Measurements from ENCODE around the gene CAMK1D. TPM values are rescaled to one million over a fixed set of nuclear protein-coding genes. Genes with fewer than 3 reads are reported as not detected.

Gene CAMK1D
- total RNA-seq, 1 donor from 2014 or later = 12.8 TPM

DNA sequence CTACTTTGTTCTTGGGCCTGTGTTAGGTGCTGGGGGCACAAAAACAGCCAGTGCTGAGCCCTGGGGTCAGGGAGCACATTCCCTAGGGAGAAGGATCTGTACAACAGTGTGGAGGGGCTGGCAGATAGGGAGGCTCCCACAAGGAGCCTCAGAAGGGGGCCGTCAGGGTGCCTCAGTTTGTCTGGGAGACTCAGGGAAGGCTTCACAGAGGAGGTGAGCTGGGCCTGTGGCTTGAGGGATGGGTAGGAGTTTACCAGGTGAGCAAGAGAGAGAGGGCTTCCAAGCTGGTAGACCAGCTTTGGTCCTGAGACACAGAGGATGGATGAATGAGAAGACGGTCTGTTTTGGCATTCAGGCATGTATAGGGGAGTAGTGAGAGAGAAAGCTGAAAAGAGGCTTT lies 52.1 kb downstream of the CAMK1D start:
- no peak for TF ChIP-seq POLR2A (IDR thresholded peaks at IDR 0.05)
- TF ChIP-seq, protein P1, sequence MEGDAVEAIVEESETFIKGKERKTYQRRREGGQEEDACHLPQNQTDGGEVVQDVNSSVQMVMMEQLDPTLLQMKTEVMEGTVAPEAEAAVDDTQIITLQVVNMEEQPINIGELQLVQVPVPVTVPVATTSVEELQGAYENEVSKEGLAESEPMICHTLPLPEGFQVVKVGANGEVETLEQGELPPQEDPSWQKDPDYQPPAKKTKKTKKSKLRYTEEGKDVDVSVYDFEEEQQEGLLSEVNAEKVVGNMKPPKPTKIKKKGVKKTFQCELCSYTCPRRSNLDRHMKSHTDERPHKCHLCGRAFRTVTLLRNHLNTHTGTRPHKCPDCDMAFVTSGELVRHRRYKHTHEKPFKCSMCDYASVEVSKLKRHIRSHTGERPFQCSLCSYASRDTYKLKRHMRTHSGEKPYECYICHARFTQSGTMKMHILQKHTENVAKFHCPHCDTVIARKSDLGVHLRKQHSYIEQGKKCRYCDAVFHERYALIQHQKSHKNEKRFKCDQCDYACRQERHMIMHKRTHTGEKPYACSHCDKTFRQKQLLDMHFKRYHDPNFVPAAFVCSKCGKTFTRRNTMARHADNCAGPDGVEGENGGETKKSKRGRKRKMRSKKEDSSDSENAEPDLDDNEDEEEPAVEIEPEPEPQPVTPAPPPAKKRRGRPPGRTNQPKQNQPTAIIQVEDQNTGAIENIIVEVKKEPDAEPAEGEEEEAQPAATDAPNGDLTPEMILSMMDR (IDR thresholded peaks at IDR 0.05) = no peak
- no peak for TF ChIP-seq POLR2AphosphoS5 (IDR thresholded peaks at IDR 0.05; ENCODE audit: insufficient read depth in 1 of 2, low read depth in 1 of 2)
- Histone ChIP-seq H3K36me3 (no peaks in the 10 kb centered on the region), H3K4me1 (no peaks in the 10 kb centered on the region), H3K9me3 (no peaks in the 10 kb centered on the region), H3K27me3 (no peaks in the 10 kb centered on the region), H3K4me3 (no peak overlapping the region), H3K27ac (no peak overlapping the region)
- intact Hi-C loops (cut with DNase I) = no loop called here
- DNase-seq (ENCODE audit: extremely low spot score in 2 of 2) = no peak

DNA sequence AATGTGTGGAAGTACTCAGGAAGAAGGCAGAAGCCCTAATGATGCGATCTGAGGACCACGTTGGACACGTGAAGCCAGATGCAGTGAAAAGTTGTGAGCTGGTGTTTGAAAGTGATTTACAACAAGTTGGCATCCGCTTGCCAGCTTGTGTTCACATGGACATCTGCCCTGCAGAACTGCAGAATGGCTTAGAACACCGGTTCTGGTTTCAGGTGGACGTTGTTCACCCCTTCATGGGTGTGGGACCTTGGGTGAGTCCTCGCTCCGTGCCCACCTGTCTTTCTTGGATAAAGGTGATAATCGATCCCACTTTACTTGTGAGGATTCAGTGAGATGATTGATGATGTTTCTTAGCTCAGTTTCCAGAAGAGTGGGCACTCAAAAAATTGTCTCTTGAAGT lies 53.8 kb downstream of the CAMK1D start:
- Histone ChIP-seq H3K4me3 (no peak overlapping the region), H3K9me3 (no peaks in the 10 kb centered on the region), H3K4me1 (no peaks in the 10 kb centered on the region), H3K27ac (no peak overlapping the region), H3K27me3 (no peaks in the 10 kb centered on the region), H3K36me3 (no peaks in the 10 kb centered on the region)
- TF ChIP-seq, protein P1 (IDR thresholded peaks at IDR 0.05) = no peak
- TF ChIP-seq POLR2A (IDR thresholded peaks at IDR 0.05) (no peak), POLR2AphosphoS5 (IDR thresholded peaks at IDR 0.05; ENCODE audit: insufficient read depth in 1 of 2, low read depth in 1 of 2) (no peak)
- peak in 1 of 2 donors; percentile 80 for DNase-seq (ENCODE audit: extremely low spot score in 2 of 2)
- intact Hi-C loops (cut with DNase I) = no loop called here

DNA sequence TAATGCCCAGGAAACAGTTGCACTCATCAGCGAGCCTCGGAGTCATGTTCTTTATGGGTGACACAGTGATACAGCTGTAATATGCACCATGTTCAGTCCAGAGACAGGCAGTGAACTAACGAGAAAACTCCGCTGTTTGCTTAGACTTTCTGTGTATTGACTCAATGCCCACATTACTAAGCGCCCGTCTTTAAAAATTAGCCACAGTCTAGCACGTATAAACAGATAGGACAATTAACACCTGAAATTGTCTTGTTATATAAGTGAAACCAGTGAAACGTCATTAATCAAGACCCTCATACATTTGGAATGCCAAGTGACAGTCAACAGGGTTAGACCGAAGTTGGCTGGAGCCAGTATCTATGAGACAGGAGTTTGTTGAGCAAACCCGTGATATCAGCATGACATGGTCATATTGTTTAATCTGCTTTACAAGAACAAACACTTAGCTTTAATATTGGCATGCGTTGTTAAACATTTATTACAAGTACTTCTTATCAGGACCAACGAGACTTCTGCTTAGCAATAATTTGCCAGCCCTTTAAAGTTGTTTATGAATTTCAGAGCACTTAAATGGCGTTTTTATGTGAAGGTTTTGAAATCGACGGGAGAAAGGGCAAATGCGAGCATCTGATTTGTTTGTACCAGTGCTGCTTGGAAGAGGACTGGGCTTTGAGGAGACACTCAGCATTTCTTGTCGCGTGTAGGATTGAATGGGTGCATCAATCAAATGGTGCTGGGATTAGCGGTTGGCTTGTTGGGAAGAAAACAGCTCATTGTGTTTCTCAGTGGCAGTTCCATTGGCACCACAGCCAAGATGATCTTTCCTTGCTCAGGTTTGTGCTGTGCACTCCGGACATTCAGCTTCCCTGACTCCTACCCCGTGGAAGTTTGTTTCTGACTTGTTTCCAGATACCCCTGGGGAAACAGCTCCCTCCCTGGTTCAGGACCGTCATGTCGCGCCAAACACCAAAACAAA lies 56.3 kb downstream of the CAMK1D start:
- intact Hi-C loops (cut with DNase I) = no loop called here
- no peaks in the 10 kb centered on the region for H3K27me3 ChIP-seq
- H3K36me3 ChIP-seq = no peaks in the 10 kb centered on the region
- H3K4me1 ChIP-seq = no peaks in the 10 kb centered on the region
- H3K27ac ChIP-seq = peak overlapping the region; percentile 21
- H3K9me3 ChIP-seq = no peaks in the 10 kb centered on the region
- no peak for DNase-seq (ENCODE audit: extremely low spot score in 2 of 2)
- TF ChIP-seq POLR2AphosphoS5 (IDR thresholded peaks at IDR 0.05; ENCODE audit: insufficient read depth in 1 of 2, low read depth in 1 of 2) (peak in 1 of 2 donors; percentile 40), POLR2A (IDR thresholded peaks at IDR 0.05) (no peak)
- H3K4me3 ChIP-seq = peak overlapping the region in 1 of 2 donors; percentile 4

DNA sequence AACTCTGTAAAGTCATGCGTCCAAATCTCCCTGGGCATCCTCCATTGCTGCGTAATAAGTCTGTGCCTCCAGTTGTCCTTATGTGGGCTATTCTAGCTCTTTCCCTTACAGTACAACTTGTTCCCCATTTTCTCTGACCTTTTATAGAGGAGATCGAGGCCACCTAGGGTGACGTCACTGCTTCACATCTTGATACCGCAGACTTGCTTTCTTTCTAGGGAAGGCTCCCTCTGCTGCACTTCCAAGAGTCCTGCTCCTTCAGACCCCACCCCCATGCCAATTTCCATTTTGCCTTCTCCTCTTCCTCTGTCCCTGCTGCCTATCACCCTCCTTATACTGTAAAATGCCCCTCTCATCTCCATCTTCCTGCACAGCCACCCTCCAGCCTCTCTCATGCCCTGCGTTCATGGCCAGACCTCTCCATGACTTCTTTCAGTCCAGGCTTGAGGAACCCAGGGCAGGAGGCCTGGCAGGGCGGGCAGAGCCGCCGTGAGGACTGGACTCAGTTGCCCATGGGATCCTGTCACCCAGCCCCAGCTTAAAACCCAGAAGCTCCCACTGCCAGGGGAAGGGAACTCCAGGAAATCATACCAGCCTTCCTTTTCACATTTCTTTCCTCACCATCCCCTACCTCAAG lies 57.5 kb downstream of the CAMK1D start:
- H3K9me3 ChIP-seq = no peaks in the 10 kb centered on the region
- H3K27me3 ChIP-seq = no peaks in the 10 kb centered on the region
- no peak for DNase-seq (ENCODE audit: extremely low spot score in 2 of 2)
- TF ChIP-seq POLR2AphosphoS5 (IDR thresholded peaks at IDR 0.05; ENCODE audit: insufficient read depth in 1 of 2, low read depth in 1 of 2) (no peak), POLR2A (IDR thresholded peaks at IDR 0.05) (no peak)
- TF ChIP-seq, protein P1 (IDR thresholded peaks at IDR 0.05) = no peak
- H3K27ac ChIP-seq = peak overlapping the region; percentile 21
- intact Hi-C loops (cut with DNase I) = no loop called here
- no peaks in the 10 kb centered on the region for H3K4me1 ChIP-seq
- H3K36me3 ChIP-seq = no peaks in the 10 kb centered on the region
- H3K4me3 ChIP-seq = no peak overlapping the region

DNA sequence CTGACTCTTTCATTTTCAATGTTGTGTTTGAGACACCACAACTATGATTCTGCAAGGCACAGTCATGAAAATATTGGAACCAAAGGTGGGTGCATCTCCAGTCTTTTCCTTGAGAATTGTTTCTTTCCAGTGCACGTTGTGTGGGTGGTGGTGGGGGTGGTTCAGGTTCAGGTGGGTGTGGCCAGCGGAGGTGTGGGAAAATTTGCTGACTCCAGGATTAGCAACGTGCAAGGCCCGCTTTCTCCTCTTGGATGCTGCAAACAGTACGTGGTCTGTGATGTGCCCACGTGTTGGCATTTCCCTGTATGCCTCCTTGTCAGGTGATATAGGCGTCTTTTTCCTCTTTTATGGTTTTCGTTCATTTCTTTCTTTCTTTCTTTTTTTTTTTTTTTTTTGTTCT lies 59.1 kb downstream of the CAMK1D start:
- no peaks in the 10 kb centered on the region for H3K9me3 ChIP-seq
- no peak for DNase-seq (ENCODE audit: extremely low spot score in 2 of 2)

More for the DNA sequence above, 59.1 kb downstream of the CAMK1D start:
- Histone ChIP-seq H3K27me3 (no peaks in the 10 kb centered on the region), H3K27ac (no peak overlapping the region), H3K4me1 (no peaks in the 10 kb centered on the region), H3K4me3 (no peak overlapping the region), H3K36me3 (no peaks in the 10 kb centered on the region)
- TF ChIP-seq POLR2A (IDR thresholded peaks at IDR 0.05) = no peak
- TF ChIP-seq POLR2AphosphoS5 (IDR thresholded peaks at IDR 0.05; ENCODE audit: insufficient read depth in 1 of 2, low read depth in 1 of 2) = no peak
- intact Hi-C loops (cut with DNase I) = no loop called here
